Chondrocyte (in vitro differentiated cells): ENCODE data around the gene HTN1. TPM values are rescaled to one million over a fixed set of nuclear protein-coding genes. Genes with fewer than 3 reads are reported as not detected.

Experiments used
- DNase-seq: peaks from one replicate; pipeline ENCODE4 v3.0.0; 2021; ENCODE audit warnings: mixed read lengths, low spot score
- H3K27ac Mint-ChIP-seq: one replicate; pipeline ENCODE4 v1.8.0; 2021; ENCODE audit warnings: mild to moderate bottlenecking, moderate library complexity, mixed read lengths; ENCODE audit not compliant: unreplicated experiment
- H3K27me3 Mint-ChIP-seq: 2 replicates; pipeline ENCODE4 v1.8.0; 2021; ENCODE audit warnings: low read depth, mixed read lengths
- H3K36me3 Mint-ChIP-seq: 2 replicates; pipeline ENCODE4 v1.8.0; 2021; ENCODE audit warnings: low read depth, mixed read lengths
- H3K4me1 Mint-ChIP-seq: 2 replicates; pipeline ENCODE4 v1.8.0; 2021; ENCODE audit warnings: low read depth, mild to moderate bottlenecking, mixed read lengths
- H3K4me3 Mint-ChIP-seq: one replicate; pipeline ENCODE4 v1.8.0; 2021; ENCODE audit warnings: mild to moderate bottlenecking, moderate library complexity, mixed read lengths; ENCODE audit not compliant: unreplicated experiment
- H3K9me3 Mint-ChIP-seq: 2 replicates; pipeline ENCODE4 v1.8.0; 2021; ENCODE audit warnings: low read depth, mixed read lengths
- CTCF ChIP-seq: fragments of 200-600 bp; sonication (generic); IDR thresholded peaks from 2 replicates; pipeline ENCODE4 v1.5.0; 2021; ENCODE audit warnings: antibody characterized with exemption, mild to moderate bottlenecking, moderate library complexity
- total RNA-seq: library from RNA; stranded (reverse); gene quantifications from 3 replicates; pipeline ENCODE4 v1.2.1, GENCODE V29; 2021

HTN1 gene
- total RNA-seq, 1 donor from 2014 or later: not detected

GRCh38 chr4:70059149-70059548, 8.9 kb downstream of the HTN1 start:
- Mint-ChIP-seq H3K4me3 (no peak overlapping the region), H3K36me3 (no peaks in the 10 kb centered on the region), H3K27me3 (peaks cover 2% of the 10 kb centered on the region), H3K9me3 (peaks cover 10% of the 10 kb centered on the region), H3K4me1 (no peaks in the 10 kb centered on the region), H3K27ac (no peak overlapping the region)
- no peak for TF ChIP-seq CTCF
- DNase-seq: no peak

GRCh38 chr4:70062000-70062399, 11.8 kb downstream of the HTN1 start:
- H3K27ac Mint-ChIP-seq: no peak overlapping the region
- TF ChIP-seq CTCF: no peak
- no peaks in the 10 kb centered on the region for H3K36me3 Mint-ChIP-seq
- DNase-seq: no peak
- no peak overlapping the region for H3K4me3 Mint-ChIP-seq
- no peaks in the 10 kb centered on the region for H3K27me3 Mint-ChIP-seq
- H3K4me1 Mint-ChIP-seq: no peaks in the 10 kb centered on the region
- H3K9me3 Mint-ChIP-seq: no peaks in the 10 kb centered on the region

DNA sequence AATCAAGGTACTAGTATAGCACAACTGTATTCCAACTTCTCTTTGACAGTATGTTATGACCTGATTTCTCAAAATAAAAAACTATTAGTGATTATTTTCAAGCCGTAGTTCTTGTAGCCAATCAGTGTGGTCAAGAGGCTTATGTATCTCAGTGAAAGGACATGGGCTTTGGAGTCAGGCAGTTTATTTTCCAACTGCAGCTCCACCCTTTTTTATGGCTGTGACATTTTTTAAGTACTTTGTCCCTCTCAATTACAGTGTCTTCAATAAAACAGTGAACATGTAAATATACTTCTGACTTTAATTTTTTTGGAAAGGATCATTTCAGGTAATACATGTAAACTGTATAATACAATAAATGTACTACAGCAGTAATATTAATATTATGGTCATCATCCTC, 30.0 kb downstream of the HTN1 start:
- H3K4me1 Mint-ChIP-seq: no peaks in the 10 kb centered on the region
- no peak overlapping the region for H3K27ac Mint-ChIP-seq
- DNase-seq: no peak
- no peaks in the 10 kb centered on the region for H3K9me3 Mint-ChIP-seq
- H3K27me3 Mint-ChIP-seq: no peaks in the 10 kb centered on the region
- no peak overlapping the region for H3K4me3 Mint-ChIP-seq
- TF ChIP-seq CTCF: no peak
- H3K36me3 Mint-ChIP-seq: no peaks in the 10 kb centered on the region

DNA sequence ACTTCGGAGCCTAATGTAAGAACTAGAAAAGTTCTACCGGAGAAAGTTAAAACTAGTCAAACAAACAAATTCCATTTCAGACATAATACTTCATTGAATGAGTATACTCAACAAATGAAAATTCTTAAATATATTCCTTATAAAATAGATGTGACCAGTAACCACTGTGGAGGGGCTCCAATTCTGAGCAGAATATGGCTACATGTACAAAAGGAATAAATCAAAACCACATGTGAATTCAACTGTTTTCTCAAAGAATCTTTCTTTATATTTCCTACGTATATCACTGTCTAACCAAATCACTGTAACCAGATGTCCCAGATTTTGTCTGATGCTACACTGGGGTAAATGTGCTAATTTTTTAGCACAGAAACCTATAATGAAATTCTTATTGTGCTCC, 49.0 kb downstream of the HTN1 start:
- no peak for DNase-seq
- no peaks in the 10 kb centered on the region for H3K36me3 Mint-ChIP-seq
- H3K9me3 Mint-ChIP-seq: no peaks in the 10 kb centered on the region
- H3K27me3 Mint-ChIP-seq: peaks cover 6% of the 10 kb centered on the region
- TF ChIP-seq CTCF: no peak
- H3K4me1 Mint-ChIP-seq: no peaks in the 10 kb centered on the region
- H3K27ac Mint-ChIP-seq: no peak overlapping the region
- no peak overlapping the region for H3K4me3 Mint-ChIP-seq

Other genes starting within 250 kb of the HTN1 start
- gene SULT1E1, start 190.3 kb upstream of the HTN1 start, total RNA-seq: 1.2 to 1.9 TPM (median 1.4 TPM) in 3 replicates
- gene CSN1S1, start 119.4 kb upstream of the HTN1 start, total RNA-seq: not detected in 3 replicates
- not detected in 3 replicates for gene CSN2, start 84.7 kb upstream of the HTN1 start, total RNA-seq
- not detected in 3 replicates for gene STATH, start 54.5 kb upstream of the HTN1 start, total RNA-seq
- gene HTN3, start 22.0 kb upstream of the HTN1 start, total RNA-seq: not detected in 3 replicates
- not detected in 3 replicates for gene PRR27, start 103.8 kb downstream of the HTN1 start, total RNA-seq
- gene ODAM, start 145.3 kb downstream of the HTN1 start, total RNA-seq: not detected in 3 replicates
- gene FDCSP, start 175.7 kb downstream of the HTN1 start, total RNA-seq: not detected in 3 replicates
- not detected in 3 replicates for gene CSN3, start 192.2 kb downstream of the HTN1 start, total RNA-seq